Neuronal stem cell (in vitro differentiated cells): Measurements from ENCODE around the gene NPR1.

Experiments used
- DNase-seq: peaks from one replicate; pipeline ENCODE4 v3.0.0-alpha.2; 2013; ENCODE audit warnings: low spot score
- H2AFZ ChIP-seq: one replicate; pipeline ENCODE4 v1.6.1; 2013; ENCODE audit warnings: mild to moderate bottlenecking, low read length, inconsistent platforms
- H2AK5ac ChIP-seq: 2 replicates; pipeline ENCODE4 v1.6.1; 2013; ENCODE audit warnings: low read depth, mild to moderate bottlenecking, inconsistent platforms, low read length, moderate library complexity, mixed read lengths
- H2BK120ac ChIP-seq: 2 replicates; pipeline ENCODE4 v1.6.1; 2013; ENCODE audit warnings: low read depth, mild to moderate bottlenecking, inconsistent platforms, low read length, moderate library complexity, mixed read lengths
- H2BK12ac ChIP-seq: one replicate; pipeline ENCODE4 v1.6.1; 2013; ENCODE audit warnings: low read length, inconsistent platforms
- H2BK15ac ChIP-seq: 2 replicates; pipeline ENCODE4 v1.6.1; 2013; ENCODE audit warnings: mild to moderate bottlenecking, low read length, inconsistent platforms, mixed read lengths
- H2BK5ac ChIP-seq: one replicate; pipeline ENCODE4 v1.6.1; 2013; ENCODE audit warnings: inconsistent platforms, mild to moderate bottlenecking, low read length, moderate library complexity
- H3K14ac ChIP-seq: one replicate; pipeline ENCODE4 v1.6.1; 2013; ENCODE audit warnings: low read length, inconsistent platforms
- H3K18ac ChIP-seq: 2 replicates; pipeline ENCODE4 v1.6.1; 2013; ENCODE audit warnings: low read length, inconsistent platforms
- H3K23ac ChIP-seq: 2 replicates; pipeline ENCODE4 v1.6.1; 2013; ENCODE audit warnings: low read depth, mild to moderate bottlenecking, mixed read lengths, low read length, inconsistent platforms; ENCODE audit not compliant: poor library complexity
- H3K27ac ChIP-seq: replicated peaks from 3 replicates; pipeline ENCODE4 v1.5.1; 2013; ENCODE audit warnings: low read length, inconsistent platforms
- H3K27me3 ChIP-seq, 3 experiments: 2 replicates each; pipeline ENCODE4 v1.6.1; 2013; ENCODE audit warnings: low read length in 3 of 3, mild to moderate bottlenecking in 2 of 3, inconsistent platforms in 1 of 3, low read depth in 1 of 3, mixed read lengths in 1 of 3, moderate library complexity in 1 of 3; ENCODE audit not compliant: control insufficient read depth in 3 of 3, insufficient read depth in 3 of 3
- H3K36me3 ChIP-seq, 2 donors: replicated peaks in 1 of 2; 2 replicates each; pipeline ENCODE4 v1.6.1; 2013; ENCODE audit warnings: low read length in 2 of 2; ENCODE audit not compliant: control insufficient read depth in 2 of 2, insufficient read depth in 2 of 2
- H3K4ac ChIP-seq: 2 replicates; pipeline ENCODE4 v1.6.1; 2013; ENCODE audit warnings: inconsistent platforms, mild to moderate bottlenecking, low read length, moderate library complexity
- H3K4me1 ChIP-seq, 2 donors: 1 replicate in 1 of 2; 2 replicates in 1 of 2; pipeline ENCODE4 v1.6.1; 2013; ENCODE audit warnings: low read length in 2 of 2, low read depth in 1 of 2; ENCODE audit not compliant: control insufficient read depth in 2 of 2, insufficient read depth in 1 of 2
- H3K4me2 ChIP-seq: one replicate; pipeline ENCODE4 v1.6.1; 2013; ENCODE audit warnings: mild to moderate bottlenecking, low read length, inconsistent platforms; ENCODE audit not compliant: insufficient read depth, poor library complexity, severe bottlenecking
- H3K4me3 ChIP-seq, 2 donors: 2 replicates each; pipeline ENCODE4 v1.5.1; 2013; ENCODE audit warnings: low read length in 2 of 2, mild to moderate bottlenecking in 2 of 2, inconsistent platforms in 1 of 2, moderate library complexity in 1 of 2
- H3K79me1 ChIP-seq: one replicate; pipeline ENCODE4 v1.6.1; 2013; ENCODE audit warnings: low read depth, mild to moderate bottlenecking, inconsistent platforms, low read length, moderate library complexity
- H3K9ac ChIP-seq: one replicate; pipeline ENCODE4 v1.6.1; 2013; ENCODE audit warnings: mild to moderate bottlenecking, low read depth, low read length, inconsistent platforms; ENCODE audit not compliant: poor library complexity
- H3K9me3 ChIP-seq, 2 donors: replicated peaks in 1 of 2; 2 replicates each; pipeline versions ENCODE3 to v1.6.1; 2013; ENCODE audit warnings: low read length in 2 of 2, mild to moderate bottlenecking in 2 of 2, inconsistent platforms in 1 of 2, low read depth in 1 of 2, mixed read lengths in 1 of 2, moderate library complexity in 1 of 2; ENCODE audit not compliant: control insufficient read depth in 2 of 2, insufficient read depth in 1 of 2
- H4K8ac ChIP-seq: one replicate; pipeline ENCODE4 v1.6.1; 2013; ENCODE audit warnings: low read depth, mild to moderate bottlenecking, inconsistent platforms, low read length, moderate library complexity
- H4K91ac ChIP-seq: one replicate; pipeline ENCODE4 v1.6.1; 2013; ENCODE audit warnings: low read length, low read depth, mild to moderate bottlenecking, inconsistent platforms; ENCODE audit not compliant: poor library complexity
- WGBS, 2 donors: extraction: QIAGEN DNeasy Blood & Tissue Kit; methylation state at CpG; one replicate each; pipeline ENCODE4 v1.1.7; 2013; ENCODE audit warnings: missing lambda C conversion rate in 2 of 2, mixed read lengths in 1 of 2; ENCODE audit not compliant: insufficient read length in 2 of 2, insufficient replicate concordance in 1 of 2; ENCODE audit errors: extremely low coverage in 2 of 2; 5-methylcytosine and 5-hydroxymethylcytosine counted together

NPR1 gene

DNA sequence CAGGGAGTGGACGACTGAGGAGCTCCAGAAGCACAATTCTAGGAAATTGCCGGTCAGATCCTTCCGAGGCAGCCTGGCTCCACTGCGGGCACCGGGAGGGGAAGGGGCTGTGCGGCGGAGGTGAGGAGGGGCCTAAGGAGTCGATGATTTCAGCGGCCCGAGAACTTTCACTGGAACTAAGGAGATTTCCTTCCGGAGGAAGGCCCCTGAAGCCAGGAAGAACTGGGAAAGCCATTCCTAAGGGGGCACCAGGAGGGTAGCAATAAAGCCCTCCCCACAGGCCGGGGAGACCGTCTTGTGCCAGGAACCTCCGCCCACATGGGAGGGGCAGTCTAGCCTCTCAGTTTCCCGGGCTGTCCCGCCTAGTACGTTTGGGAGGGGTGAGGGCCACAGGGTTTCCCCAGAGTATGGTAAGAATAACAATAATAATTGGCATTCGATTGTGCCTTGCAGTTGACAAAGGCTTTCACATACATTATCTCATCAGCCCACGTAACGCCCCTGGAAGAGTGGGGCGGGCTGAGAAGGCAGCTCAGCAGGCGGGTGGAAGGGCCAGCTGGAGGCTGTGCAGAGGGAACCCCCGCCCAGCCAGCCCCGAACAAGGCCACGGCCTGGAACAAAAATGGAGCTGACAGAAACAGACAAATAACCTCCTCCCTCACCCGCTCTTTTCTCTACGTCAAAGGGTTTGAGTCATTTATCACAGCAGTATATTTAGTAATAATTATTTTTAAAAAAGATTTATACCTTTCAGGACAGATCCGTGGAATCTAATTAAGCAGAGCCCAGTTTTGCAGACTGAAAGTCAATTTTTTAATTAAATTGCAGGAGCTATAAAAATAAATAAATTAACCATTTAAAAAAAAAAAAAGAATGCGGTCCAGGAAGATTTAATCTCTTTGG is 19.8 kb downstream of the NPR1 start:
- no CpG with 5 or more reads among the region's 29 CpGs for WGBS, 2 donors
- H3K4ac ChIP-seq: peak overlapping the region; percentile 93
- H3K9ac ChIP-seq: peak overlapping the region; percentile 60
- H3K14ac ChIP-seq: no peak overlapping the region
- no peaks in the 10 kb centered on the region for H3K79me1 ChIP-seq
- peak overlapping the region; percentile 90 for H2AFZ ChIP-seq
- H2BK12ac ChIP-seq: no peak overlapping the region
- no peak overlapping the region for H2AK5ac ChIP-seq
- H2BK15ac ChIP-seq: peak overlapping the region; percentile 80
- no peaks in the 10 kb centered on the region for H3K9me3 ChIP-seq
- H3K18ac ChIP-seq: peak overlapping the region; percentile 67
- H3K4me2 ChIP-seq: peak overlapping the region; percentile 21
- no peak overlapping the region for H2BK120ac ChIP-seq
- no peak overlapping the region for H4K8ac ChIP-seq
- H4K91ac ChIP-seq: peak overlapping the region; percentile 59
- no peak overlapping the region for H3K23ac ChIP-seq
- H3K36me3 ChIP-seq: no peaks in the 10 kb centered on the region
- peaks cover 11 to 17% of the 10 kb centered on the region in 2 donors for H3K4me1 ChIP-seq
- no peak overlapping the region for H3K4me3 ChIP-seq
- peaks cover 0 to 5% (median 0%) of the 10 kb centered on the region in 3 experiments for H3K27me3 ChIP-seq
- no peak overlapping the region for H3K27ac ChIP-seq
- no peak for DNase-seq
- H2BK5ac ChIP-seq: no peak overlapping the region

DNA sequence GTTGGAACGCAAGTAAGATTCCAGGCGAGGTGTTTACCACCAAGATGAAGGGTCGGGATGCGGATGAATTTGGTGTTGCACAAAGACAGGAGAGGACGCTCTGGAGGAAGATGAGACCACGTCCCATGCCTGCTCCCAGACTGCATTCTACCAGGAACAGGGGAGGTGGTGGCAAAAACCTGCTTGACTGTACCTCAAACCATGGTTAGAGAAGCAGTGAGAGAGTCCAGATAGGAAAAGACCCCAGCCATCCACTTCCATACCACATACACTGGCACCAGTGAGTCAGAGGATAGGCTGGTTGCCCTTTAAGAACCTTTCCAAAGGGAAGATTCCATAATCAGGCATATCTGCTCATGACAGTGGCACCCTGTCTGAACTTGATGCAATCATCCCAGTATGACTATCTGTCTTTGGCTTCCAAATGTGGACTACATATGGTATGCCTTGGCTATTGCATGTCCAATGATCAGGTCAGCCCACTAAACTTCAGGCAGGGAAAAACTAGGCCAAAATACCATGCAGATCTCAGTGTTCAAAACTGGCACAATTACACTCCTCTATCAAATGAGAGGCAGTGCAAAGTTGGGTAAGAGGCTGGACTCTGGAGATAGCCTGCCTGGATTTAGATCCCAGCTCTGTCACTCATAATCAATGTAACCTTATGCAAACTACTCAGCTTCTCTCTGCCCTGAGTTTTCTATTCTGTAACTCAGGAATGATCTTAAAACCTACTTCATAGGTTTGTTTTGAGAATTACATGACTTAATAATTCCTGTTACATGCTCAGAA is 20.6 kb downstream of the NPR1 start:
- DNase-seq: no peak
- H3K14ac ChIP-seq: no peak overlapping the region
- H2BK5ac ChIP-seq: no peak overlapping the region
- no peaks in the 10 kb centered on the region for H3K27me3 ChIP-seq
- no peak overlapping the region for H2BK12ac ChIP-seq
- no peaks in the 10 kb centered on the region for H3K79me1 ChIP-seq
- no peak overlapping the region for H4K8ac ChIP-seq
- no peak overlapping the region for H3K23ac ChIP-seq
- whole genome bisulfite sequencing, 2 donors: no CpG with 5 or more reads among the region's 6 CpGs
- H3K4me1 ChIP-seq: peaks cover 11 to 17% of the 10 kb centered on the region in 2 donors
- no peak overlapping the region for H3K4me2 ChIP-seq
- H3K9me3 ChIP-seq: no peaks in the 10 kb centered on the region
- H2AFZ ChIP-seq: peak overlapping the region; percentile 26
- H2BK15ac ChIP-seq: no peak overlapping the region
- no peak overlapping the region for H3K27ac ChIP-seq
- no peak overlapping the region for H3K9ac ChIP-seq
- H2BK120ac ChIP-seq: no peak overlapping the region
- no peak overlapping the region for H4K91ac ChIP-seq
- H2AK5ac ChIP-seq: no peak overlapping the region
- no peak overlapping the region for H3K4ac ChIP-seq
- no peaks in the 10 kb centered on the region for H3K36me3 ChIP-seq
- H3K4me3 ChIP-seq: no peak overlapping the region
- no peak overlapping the region for H3K18ac ChIP-seq

DNA sequence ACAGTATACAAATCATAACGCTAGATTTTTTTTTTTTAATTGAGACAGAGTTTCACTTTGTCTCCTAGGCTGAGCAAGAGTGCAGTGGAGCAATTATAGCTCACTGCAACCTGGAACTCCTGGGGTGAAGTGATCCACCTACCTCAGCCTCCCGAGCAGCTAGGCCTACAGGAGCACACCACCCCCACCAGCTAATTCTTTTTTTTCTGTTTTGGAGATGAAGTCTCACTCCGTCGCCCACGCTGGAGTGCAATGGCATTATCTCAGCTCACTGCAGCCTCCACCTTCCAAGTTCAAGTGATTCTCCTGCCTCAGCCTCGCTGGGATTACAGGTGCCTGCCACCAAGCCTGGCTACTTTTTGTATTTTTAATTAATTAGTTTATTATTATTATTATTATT is 21.3 kb downstream of the NPR1 start:
- DNase-seq: no peak
- no peaks in the 10 kb centered on the region for H3K36me3 ChIP-seq
- H4K91ac ChIP-seq: no peak overlapping the region
- H2BK15ac ChIP-seq: no peak overlapping the region
- H3K9ac ChIP-seq: no peak overlapping the region
- no peak overlapping the region for H4K8ac ChIP-seq
- no peaks in the 10 kb centered on the region for H3K27me3 ChIP-seq
- H3K23ac ChIP-seq: no peak overlapping the region
- H3K18ac ChIP-seq: no peak overlapping the region
- no peaks in the 10 kb centered on the region for H3K9me3 ChIP-seq
- no peak overlapping the region for H3K14ac ChIP-seq
- no peak overlapping the region for H3K4me3 ChIP-seq
- no peak overlapping the region for H2AK5ac ChIP-seq
- no peak overlapping the region for H2AFZ ChIP-seq
- H3K4me1 ChIP-seq: peaks cover 11 to 17% of the 10 kb centered on the region in 2 donors
- no peak overlapping the region for H3K27ac ChIP-seq
- H3K79me1 ChIP-seq: no peaks in the 10 kb centered on the region
- H2BK120ac ChIP-seq: no peak overlapping the region
- no peak overlapping the region for H2BK12ac ChIP-seq
- no peak overlapping the region for H3K4me2 ChIP-seq
- no peak overlapping the region for H3K4ac ChIP-seq
- H2BK5ac ChIP-seq: no peak overlapping the region
- WGBS, 2 donors: no CpG with 5 or more reads among the region's 6 CpGs

DNA sequence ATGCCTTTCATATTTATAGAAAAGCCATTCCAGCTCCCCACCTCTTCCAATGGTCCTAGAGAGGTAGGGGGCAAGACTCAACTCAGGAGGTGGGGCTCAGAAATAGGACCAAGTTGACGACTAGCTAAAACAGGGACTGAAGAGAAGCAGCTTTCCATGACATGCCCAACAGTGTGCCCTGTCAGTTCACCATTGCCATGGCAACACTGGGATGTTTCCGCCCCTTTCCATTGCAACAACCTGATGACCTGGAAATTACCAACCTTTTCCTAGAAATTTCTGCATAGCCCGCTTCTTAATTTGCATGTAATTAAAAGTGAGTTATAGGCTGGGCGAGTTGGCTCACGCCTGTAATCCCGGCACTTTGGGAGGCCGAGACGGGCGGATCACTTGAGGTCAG is 27.0 kb downstream of the NPR1 start:
- no peak for DNase-seq
- H3K4ac ChIP-seq: no peak overlapping the region
- H2BK12ac ChIP-seq: no peak overlapping the region
- H3K9ac ChIP-seq: no peak overlapping the region
- no peak overlapping the region for H2BK5ac ChIP-seq
- no peak overlapping the region for H2AK5ac ChIP-seq
- no peak overlapping the region for H3K18ac ChIP-seq
- no peak overlapping the region for H4K91ac ChIP-seq
- H2AFZ ChIP-seq: no peak overlapping the region
- H3K9me3 ChIP-seq: no peaks in the 10 kb centered on the region
- no peaks in the 10 kb centered on the region for H3K79me1 ChIP-seq
- H2BK15ac ChIP-seq: no peak overlapping the region
- H3K4me1 ChIP-seq: no peaks in the 10 kb centered on the region
- H3K4me3 ChIP-seq: no peak overlapping the region
- no peaks in the 10 kb centered on the region for H3K27me3 ChIP-seq
- H3K4me2 ChIP-seq: no peak overlapping the region
- H3K36me3 ChIP-seq: no peaks in the 10 kb centered on the region
- no peak overlapping the region for H4K8ac ChIP-seq
- H3K27ac ChIP-seq: no peak overlapping the region
- H3K14ac ChIP-seq: no peak overlapping the region
- no CpG with 5 or more reads among the region's 9 CpGs for WGBS, 2 donors
- no peak overlapping the region for H2BK120ac ChIP-seq
- no peak overlapping the region for H3K23ac ChIP-seq
